Fibroblast of skin of abdomen (primary cell): ENCODE measurements around the gene CYP2F1.
"Not testable (repeated sequence)": the region's sequence is repeated elsewhere in the genome, so short reads cannot be mapped to it uniquely, and the experiment has no call there.

Experiments
- DNase-seq: peaks from one replicate; pipeline ENCODE4 v3.0.0-alpha.2; 2013

The CYP2F1 gene

DNA sequence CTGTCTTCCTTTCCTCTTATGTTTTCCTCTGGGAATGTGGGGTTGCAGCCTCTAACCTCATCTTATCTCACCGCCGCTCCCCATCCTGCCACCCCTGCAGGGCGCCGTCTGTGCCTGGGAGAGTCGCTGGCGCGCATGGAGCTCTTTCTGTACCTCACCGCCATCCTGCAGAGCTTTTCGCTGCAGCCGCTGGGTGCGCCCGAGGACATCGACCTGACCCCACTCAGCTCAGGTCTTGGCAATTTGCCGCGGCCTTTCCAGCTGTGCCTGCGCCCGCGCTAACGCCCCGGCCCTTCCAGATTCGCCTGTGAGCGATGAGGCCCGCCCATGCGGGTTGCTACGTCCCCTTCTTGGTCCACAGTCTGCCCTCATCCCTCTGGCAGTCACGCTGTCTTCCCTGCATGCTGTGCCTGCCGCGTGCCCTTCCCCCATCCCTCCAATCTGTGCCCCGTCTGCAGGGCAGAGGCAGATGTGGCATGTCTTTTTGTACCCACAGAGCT is 13.6 kb downstream of the CYP2F1 start:
- peak; percentile 62 for DNase-seq

DNA sequence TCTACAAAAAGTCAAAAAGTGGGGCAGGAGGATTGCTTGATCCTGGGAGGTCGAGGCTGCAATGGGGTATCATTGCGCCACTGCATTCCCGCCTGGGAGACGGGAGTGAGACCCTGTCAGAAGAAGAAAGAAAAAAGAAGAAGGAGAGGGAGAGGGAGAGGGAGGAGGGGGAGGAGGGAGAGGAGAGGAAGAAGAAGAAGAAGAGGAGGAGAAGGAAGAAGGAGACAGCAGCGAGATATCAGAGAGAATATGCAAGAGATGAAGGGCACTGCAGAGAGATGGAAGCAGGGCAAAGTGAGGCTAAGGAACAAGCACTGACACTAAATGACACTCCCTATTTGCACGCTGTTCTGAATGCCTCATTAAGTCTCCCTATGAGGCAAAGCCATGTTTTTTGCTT is 14.5 kb downstream of the CYP2F1 start:
- no peak for DNase-seq

DNA sequence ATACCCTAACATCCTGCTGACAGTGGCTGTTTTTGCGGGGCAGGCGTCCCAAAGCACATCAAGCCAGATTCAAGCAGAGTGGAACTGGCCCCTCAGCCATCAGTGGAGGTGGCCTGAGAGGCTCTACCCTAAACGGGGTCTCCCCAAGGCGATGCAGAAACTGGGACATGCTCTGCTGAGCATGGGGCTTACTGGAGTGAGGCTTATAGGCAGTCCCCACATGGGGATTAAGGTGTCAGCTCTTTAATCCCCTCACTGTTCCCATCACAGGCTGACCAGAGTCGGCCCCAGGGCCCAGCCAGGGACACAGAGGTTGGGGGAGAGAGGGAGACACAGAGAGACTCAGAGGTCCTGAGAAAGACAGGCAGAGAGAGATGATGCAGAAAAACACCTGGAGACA is 17.0 kb downstream of the CYP2F1 start:
- no peak for DNase-seq

DNA sequence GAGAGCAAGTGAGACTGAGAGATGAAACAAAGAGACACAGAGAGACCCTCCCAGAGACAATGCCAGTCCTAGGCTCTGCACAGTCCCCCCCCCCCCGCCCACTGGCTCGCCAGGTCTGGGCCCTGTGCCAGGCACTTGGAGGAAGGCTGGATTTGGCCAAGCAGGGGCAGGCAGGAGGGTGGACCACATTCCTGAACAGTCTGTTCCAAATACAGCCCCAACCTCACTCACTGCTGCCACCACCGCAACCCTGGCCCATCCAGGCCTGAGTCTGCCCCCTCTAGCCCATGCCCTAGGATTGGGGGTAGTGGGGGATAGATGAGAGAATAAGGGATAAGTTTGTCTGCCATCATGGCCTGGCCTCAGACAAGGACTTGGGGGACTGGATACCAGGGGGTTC is 19.0 kb downstream of the CYP2F1 start:
- no peak for DNase-seq

DNA sequence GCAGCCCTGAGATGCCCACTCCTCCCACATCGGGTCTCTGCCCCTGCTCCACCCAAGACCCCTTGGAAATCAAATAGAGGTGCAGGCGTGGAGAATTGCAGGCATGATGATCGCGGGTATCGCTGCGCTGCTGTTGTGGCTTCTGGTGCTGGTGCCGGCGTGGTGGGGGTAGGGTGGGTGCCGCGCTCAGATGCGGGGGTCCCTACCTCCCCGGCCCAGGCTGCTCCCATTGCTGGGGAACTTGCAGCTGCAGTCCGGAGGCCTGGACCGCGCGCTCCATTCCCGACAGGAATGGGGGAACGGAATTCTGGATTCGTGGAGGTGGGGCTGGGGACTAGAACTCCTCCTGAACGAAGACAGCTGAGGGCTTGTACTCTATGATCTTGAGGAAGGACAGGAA is 20.4 kb downstream of the CYP2F1 start:
- DNase-seq, result no peak

DNA sequence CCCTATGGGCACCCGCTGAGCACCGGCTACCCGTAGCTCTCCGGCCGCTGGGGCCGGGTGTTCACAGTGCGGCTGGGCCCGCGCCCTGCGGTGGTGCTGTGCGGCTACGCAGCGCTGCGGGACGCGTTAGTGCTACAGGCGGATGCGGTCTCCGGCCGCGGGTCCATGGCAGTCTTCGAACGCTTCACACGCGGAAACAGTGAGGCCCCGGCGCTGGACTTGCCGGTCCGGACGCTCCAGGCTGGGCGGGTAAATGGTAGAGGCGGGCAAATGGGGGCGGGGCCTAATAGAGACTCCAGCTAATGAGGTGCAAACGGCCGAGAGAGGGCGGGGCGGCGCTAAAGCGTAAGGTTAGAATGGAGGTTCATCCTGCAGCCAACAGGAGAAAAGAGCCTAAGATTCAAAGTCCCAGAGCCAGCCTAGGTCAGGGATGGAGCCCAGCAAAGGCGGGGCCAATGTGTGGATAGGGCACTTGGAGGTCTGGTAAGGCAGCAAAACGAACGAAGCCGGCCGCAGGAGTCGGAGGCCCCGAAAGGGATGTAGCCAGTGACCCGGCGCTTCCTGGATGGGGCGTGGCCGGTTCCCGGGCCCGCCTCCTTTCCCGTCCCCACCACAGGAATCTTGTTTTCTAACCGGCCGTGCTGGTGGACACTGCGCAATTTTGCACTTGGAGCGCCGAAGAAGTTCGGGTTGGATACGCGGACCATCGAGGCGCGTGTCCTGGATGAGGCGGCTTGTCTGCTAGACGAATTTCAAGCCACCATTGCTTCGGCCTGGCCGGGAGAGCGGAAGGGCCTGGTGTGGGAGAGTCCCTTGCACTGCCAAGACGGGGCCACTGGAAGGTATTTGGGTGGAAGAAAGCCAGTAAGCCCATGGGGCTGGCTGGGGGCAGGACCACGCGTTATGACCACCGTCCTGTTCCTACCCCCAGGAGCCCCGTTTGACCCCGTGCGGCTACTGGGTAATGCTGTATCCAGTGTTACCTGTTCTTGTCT is 21.5 kb downstream of the CYP2F1 start:
- peak; percentile 49 for DNase-seq

DNA sequence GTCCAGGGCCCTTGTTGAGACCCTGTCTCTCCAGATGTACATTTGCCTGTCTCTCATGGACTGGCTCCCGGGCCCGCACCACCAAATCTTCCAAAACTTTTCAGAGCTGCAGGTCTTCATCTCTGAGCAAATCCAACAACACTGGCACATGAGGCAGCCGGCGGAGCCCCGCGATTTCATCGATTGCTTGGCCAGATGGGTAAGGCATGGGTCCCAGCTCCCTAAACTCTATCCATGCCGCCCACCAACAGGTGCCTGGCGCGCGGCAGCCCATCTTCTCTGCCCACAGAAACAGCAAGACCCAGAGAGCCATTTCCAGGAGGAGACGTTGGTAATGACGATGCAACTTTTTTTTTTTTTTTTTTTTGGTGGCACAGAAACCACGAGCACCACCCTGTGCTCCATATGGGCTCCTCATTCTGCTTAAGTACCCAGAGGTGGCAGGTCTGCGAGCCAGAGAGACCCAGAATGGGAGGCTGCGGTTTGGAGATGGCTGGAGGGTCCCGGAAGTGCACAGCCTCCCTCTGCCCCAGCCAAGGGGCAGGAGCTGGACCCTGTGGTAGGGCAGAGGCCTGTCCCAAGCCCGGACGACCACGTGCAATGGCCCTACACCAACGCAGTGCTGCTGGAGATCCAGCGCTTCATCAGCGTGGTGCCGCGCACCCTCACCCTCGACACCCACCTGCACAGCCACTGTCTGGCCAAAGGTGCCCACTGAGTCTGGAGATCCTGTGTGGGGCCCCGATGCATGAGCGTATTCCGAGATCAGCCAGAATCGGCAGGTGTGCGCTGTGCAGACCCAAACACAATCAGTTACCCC is 22.6 kb downstream of the CYP2F1 start:
- no peak for DNase-seq

DNA sequence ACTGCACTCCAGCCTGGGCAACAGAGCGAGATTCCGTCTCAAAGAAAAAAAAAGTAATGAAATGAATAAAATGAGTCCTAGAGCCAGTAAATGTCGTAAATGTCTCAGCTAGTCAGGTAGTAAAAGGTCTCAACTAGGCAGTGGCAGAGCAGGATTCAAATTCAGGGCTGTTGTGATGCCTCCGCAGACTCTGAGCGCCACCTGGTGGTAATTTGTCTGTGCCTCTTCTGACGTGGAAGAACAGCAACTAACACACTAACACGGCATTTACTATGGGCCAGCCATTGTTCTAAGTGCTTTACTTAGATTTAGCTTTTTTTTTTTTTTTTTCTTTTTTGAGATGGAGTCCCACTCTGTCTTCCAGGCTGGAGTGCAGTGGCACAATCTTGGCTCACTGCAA is 30.2 kb downstream of the CYP2F1 start:
- peak; percentile 73 for DNase-seq

DNA sequence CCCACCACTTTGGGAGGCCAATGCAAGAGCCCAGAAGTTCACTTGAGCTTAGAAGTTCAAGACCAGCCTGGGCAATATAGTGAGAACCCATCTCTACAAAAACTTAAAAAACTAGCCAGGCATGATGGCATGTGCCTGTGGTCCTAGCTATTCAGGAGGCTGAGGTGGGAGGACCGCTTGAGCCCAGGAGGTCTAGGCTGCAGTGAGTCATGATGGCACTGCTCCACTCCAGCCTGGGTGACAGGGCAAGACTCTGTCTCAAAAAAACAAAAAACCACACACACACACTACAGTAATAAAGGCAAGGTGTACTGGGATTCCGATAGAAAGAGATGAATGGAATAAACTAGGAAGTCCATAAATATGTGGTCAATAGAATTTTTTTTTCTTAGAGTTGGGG is 35.6 kb downstream of the CYP2F1 start:
- DNase-seq, result no peak

DNA sequence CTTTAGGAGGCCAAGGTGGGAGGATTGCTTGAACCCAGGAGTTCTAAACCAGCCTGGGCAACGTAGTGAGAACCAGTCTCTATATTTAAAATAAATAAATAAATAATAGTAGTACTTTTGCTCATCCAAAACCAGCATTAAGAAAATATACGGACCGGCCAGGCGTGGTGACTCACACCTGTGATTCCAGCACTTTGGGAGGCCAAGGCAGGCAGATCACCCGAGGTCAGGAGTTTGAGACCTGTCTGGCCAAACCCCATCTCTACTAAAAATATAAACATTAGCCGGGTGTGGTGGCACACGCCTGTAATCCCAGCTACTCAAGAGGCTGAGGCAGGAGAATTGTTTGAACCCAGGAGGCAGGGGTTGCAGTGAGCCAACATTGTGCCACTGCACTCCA is 36.8 kb downstream of the CYP2F1 start:
- DNase-seq, result not testable (repeated sequence)

DNA sequence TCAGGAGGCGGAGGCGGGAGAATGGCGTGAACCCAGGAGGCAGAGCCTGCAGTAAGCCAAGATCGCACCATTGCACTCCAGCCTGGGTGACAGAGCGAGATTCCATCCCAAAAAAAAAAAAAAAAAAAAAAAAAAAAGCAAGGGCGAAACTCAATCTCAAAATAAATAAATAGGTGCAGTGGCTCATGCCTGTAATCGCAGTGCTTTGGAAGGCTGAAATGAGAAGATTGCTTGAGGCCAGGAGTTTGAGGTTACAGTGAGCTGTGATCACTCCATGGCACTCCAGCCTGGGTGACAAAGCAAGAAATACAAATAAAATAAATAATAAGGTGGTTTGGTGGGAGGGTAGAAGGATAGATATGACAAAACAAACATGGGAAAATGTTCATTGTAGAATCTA is 39.8 kb downstream of the CYP2F1 start:
- DNase-seq, result no peak

DNA sequence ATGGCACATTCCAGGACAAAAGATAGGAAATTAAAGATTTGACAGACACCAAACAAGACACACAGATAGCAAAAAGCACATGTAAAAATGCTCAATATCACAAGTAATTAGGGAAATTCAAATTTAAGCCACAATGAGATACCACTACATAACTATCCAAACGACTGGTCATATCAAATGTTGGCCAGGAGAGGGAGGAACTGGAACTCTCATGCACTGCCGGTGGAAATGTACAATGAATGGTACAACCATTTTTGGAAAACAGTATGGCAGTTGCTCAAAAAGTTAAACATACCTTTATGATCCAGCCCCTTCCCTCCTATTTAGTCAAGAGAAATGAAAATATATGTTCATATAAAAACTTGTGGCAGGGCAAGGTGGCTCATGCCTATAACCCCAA is 42.0 kb downstream of the CYP2F1 start:
- no peak for DNase-seq

DNA sequence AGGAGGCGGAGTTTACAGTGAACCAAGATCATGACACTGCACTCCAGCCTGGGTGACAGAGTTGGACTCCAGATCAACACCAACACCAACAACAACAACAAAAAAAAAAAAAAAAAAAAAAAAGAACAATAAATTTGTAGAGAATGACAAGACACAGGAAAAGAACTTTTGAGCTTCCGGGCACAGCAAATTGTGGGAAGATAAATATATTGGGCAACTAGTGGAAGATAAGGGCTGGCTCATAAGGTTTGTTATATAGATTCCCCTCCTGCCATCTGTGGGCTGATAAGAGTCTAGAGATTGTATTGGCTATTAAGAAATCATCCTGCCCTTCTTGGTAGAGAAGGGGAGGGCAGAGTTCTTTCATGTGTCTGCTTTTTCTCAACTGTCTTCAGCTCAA is 45.6 kb downstream of the CYP2F1 start:
- no peak for DNase-seq

DNA sequence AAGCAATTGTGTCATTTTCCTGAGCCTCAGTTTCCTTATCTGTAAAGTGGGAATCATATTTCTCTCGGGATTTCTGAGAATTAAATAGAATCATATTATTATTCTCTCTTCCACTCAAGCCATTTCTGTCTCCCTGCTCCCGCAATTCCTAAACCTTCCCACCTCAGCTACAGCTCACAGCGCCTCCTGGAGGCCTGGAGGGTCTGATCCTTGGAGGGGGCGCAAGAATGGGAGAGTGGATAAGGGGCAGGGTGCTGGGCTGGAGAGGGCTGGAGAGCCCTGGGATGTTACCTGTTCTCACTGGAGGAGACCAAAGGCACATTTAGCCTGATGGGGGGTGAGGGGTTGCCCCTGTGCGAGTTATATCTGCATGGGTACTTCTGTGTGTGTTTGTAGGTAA is 47.7 kb downstream of the CYP2F1 start:
- no peak for DNase-seq

DNA sequence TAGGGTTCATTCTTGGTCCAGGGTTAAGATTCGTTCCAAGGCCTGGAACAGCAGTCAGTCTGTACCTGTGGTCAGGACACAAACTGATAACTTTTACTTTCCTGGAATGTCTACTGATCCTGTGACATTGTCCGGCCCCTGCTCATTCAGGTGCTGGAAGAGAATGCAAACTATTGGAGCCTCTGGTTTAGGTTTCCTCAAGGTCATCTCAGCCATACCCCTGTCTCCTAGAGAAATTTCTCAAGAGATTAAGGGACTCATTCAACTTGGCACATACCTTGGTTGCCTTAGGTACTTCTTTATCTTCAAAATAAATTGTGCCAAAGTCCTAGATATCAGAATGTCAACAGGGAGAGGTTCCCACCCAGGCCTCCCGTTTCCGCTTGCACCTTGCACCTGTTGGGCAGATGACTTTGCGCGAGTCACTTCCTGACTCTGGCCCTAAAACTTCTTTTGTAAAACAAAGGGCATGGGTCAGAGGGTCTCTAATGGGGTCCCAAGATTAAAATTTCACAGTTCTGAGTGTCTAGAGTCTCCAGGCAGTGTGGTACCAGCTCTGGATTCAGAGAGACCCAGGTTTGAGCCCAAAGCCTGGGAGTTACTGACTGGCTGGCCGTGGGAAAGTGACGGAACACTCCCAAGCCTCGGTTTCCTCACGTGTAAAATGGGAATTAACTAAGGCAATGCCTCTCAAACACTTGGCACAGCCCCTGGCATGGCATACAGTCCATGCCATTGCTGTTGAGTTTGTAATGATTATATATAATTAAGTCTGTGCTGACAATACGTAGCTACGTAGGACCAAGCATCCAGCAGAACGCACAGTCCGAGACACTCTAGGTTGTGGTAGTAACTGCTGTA is 52.9 kb downstream of the CYP2F1 start:
- DNase-seq, result no peak

DNA sequence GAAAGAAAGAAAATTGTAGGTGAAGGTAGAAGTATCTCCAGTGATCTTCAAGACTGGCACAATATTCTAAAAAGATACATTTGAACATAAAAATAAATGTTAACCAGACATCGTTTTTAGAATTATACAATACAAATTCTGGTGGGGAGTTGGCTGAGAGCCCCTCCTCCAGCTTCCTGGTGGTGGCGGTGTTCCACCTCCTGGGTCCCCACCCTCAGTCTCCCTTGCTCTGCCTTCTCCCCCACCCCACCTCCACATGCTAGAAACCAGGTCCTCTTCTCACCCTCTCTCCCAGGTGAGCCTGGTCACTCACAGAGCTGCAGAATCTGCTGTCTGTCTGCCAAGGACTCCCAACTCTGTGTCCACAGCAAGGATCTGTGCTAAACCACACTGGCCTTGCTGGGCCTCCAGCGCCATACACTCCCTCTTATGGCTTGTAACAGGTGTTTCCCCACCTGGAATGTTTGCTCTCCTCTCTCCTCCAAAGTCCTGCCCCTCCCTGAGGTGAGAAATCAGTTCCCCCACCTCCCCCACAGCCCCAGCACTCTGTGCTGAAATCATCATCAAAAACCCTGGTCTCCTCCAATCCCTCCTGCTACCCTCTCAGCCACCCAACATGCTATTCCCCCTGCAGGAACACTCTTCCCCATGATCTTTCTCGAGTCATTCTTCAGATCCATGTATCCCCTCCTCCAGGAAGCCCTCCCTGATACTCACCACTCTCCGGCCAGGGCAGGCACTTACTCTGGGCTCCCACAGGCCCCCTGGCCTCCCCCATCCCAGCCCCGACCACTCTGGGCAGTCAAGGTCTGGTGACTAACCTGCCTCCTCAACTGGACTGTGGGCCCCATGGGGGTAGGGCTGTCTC is 58.3 kb downstream of the CYP2F1 start:
- no peak for DNase-seq

DNA sequence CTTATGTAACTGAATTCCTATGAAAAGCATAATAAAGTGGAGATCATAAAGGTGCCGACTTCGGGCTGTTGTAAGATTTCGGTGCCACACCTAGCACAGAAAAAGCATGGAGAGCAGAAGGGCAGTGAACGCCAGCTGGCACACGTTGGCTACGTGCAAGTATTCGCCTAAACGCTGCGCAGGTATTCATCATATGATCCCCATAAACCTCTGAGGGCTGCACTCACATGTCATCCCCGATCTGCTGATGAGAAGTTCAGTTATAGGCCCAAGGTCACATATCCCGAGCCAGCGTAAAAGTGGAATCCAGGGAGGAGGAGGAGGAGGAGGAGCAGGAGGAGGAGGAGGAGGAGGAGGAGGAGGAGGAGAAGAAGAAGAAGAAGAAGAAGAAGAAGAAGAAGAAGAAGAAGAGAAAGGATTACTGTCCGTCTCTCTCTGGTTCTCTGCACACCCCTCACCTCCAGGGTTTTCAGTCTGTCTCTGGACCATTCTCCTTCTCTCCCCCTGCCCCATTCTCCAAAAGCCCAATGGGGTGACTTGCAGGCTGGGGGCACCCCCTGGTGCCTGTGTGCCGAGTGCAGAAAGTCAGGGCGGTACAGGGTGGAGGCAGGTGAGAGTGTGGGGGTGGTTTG is 60.2 kb downstream of the CYP2F1 start:
- no peak for DNase-seq

DNA sequence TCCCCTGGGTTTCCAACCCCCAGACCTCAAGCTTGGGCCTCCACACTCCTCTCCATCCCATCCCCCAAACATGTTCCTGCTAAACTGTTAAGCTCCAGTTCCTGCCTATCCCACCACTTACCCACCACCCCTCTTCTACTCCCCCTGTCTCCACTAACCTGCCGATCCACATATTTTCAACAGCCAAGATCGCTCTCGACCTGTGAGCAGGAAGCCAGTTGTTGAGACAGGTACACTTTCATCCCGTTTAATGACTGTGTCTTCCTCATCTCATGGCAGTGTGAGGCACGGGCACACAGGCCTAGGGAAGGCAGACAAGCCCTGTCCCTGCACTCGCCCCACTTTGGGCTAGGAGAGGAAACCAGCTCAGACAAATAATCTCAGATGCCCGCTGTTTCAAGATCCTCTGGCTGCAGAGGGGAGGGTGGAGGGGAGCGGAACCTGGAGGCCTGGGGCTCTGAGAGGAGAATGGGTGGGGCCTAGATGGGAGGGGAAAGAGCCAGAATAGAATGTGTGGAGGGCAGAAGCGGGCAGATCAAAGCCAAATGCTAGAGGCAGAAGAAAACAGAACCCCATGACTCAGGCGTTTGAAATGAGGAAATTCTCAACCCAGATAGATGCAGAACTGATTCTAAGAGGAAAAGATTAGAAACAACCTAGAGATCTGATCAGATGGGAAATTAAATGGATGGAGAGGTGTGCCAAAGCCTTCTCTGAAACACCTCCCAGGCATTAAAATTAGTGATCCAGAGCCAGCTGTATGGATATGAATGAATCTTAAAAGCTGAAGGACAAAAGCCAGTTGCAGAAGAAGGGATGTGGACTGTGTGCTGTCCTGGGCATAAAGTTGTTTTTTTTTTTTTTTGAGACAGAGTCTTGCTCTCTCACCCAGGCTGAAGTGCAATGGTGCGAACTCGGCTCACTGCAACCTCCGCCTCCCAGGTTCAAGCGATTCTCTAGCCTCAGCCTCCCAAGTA is 61.9 kb downstream of the CYP2F1 start:
- DNase-seq, result peak; percentile 76
